Kidney capillary endothelial cell (primary cell): ENCODE data around the gene PKD2L1.

ENCODE experiments used
- DNase-seq: peaks from one replicate; pipeline ENCODE4 v3.0.0-alpha.2; 2018; ENCODE audit warnings: low spot score

Gene PKD2L1

GRCh38 chr10:100356067-100357017, 26.3 kb upstream of the PKD2L1 start:
- no peak for DNase-seq

- DNase-seq, result no peak
These were observed 25.1 kb upstream of the PKD2L1 start for GRCh38 chr10:100355086-100355485.

GRCh38 chr10:100353770-100354485, 23.9 kb upstream of the PKD2L1 start:
- DNase-seq, result no peak

- DNase-seq, result no peak
These were observed 21.0 kb upstream of the PKD2L1 start for GRCh38 chr10:100350914-100351485.

GRCh38 chr10:100349672-100350071, 19.6 kb upstream of the PKD2L1 start:
- no peak for DNase-seq

GRCh38 chr10:100349087-100349486, 19.1 kb upstream of the PKD2L1 start:
- DNase-seq, result no peak

- no peak for DNase-seq
These were observed 18.4 kb upstream of the PKD2L1 start for GRCh38 chr10:100348389-100348927.

GRCh38 chr10:100347568-100348195, 17.7 kb upstream of the PKD2L1 start:
- peak; percentile 18 for DNase-seq

GRCh38 chr10:100346765-100347567, 16.9 kb upstream of the PKD2L1 start, which contains the start of gene SCD:
Gene SCD, plus strand, starts transcription at chr10:100347233. Its CDS starts 272 bp downstream, at chr10:100347505.
- DNase-seq, result peak; percentile 76

- DNase-seq, result peak; percentile 47
These were observed 16.3 kb upstream of the PKD2L1 start for GRCh38 chr10:100346351-100346764.

GRCh38 chr10:100345570-100346330, 15.7 kb upstream of the PKD2L1 start:
- DNase-seq, result no peak

GRCh38 chr10:100344241-100344788, 14.3 kb upstream of the PKD2L1 start:
- DNase-seq, result no peak

GRCh38 chr10:100342627-100342972, 12.6 kb upstream of the PKD2L1 start:
- DNase-seq, result no peak

- peak; percentile 33 for DNase-seq
These were observed 12.1 kb upstream of the PKD2L1 start for GRCh38 chr10:100341953-100342626.

GRCh38 chr10:100340948-100341847, 11.2 kb upstream of the PKD2L1 start:
- no peak for DNase-seq

GRCh38 chr10:100339236-100339635, 9.2 kb upstream of the PKD2L1 start:
- no peak for DNase-seq

GRCh38 chr10:100338434-100339036, 8.5 kb upstream of the PKD2L1 start:
- DNase-seq, result peak; percentile 55

- no peak for DNase-seq
These were observed 4.7 kb upstream of the PKD2L1 start for GRCh38 chr10:100334762-100335161.
